GM19395 (cell line): ENCODE measurements around the gene LYSMD2.

Experiments used
- ATAC-seq: cut with Tn5 transposase; IDR thresholded peaks from one replicate; pipeline ENCODE4 v1.9.1; 2021; ENCODE audit warnings: mild to moderate bottlenecking, moderate library complexity; ENCODE audit not compliant: unreplicated experiment

The LYSMD2 gene

GRCh38 chr15:51752888-51753287 lies 15.4 kb upstream of the LYSMD2 start:
- no peak for ATAC-seq

DNA sequence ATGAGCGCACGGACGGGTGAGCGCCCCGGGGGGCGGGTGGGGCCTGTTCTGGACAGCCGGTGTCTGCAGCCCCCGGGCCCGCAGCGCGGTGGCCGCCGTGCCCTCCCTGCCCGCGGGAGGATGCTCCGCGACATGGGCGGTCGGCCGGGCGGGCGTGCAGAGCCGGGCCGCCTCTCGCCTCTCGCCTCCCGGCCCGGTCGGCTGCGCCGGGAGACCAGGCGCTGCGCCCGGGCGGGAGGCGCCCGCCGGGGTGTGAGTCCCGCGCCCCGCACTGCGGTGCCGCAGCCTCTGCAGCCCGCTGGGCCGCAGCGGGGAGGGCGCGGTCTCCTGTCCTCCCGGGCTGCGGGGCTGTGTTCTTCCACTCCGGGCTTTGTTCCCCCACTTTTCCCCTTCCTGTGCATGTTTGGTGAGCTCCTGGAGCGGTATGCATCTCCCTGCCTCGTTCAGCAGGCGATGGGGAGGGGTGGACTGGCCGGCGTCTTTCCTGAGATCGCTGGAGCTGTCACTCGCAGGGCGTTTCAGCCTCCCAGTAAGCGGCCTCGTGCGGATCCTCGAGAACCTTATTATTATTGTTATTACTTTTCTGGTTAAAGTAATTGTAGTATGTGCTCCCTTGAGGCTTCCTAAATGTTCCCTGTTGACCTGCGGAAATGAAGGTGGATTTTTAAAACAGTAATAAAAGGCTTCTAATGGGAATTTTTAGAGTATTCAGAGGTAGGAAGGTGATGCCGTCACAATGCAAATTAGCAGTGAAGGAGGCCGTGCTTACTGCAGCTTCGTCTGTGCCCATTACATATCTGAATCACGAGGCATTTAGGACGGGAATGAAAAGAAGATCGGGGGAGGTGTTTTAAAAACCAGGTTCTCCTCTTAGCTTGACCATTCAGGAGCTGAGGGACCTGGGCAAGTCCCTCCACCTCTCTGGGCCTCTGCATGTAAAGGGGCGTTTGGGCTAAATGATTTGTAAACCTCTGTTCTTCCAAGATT lies 14.5 kb upstream of the LYSMD2 start:
- peak; percentile 54 for ATAC-seq

- peak; percentile 67 for ATAC-seq
Measured at GRCh38 chr15:51750792-51751696, 13.6 kb upstream of the LYSMD2 start, which contains the start of gene TMOD2. Gene TMOD2, plus strand, starts transcription at chr15:51751597. Its CDS starts 14,845 bp downstream, at chr15:51766442.

DNA sequence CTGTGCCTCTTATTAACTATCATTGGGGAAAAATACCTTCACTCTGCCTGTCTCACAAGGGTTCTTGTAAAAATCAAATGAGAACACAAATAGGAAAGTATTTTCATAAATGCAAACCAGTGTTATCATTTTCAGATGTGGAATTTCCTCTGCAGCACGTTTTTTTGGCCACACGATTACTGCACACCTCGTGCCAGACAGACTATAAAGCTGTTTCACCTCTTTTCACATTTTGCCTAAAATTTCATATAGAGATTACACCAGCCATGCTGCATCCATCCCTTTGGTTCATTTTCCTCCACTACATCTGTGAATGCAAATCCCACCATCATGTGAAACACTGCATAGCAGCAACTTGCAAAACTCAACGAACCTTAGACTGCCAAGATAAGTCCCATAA lies 12.7 kb upstream of the LYSMD2 start:
- ATAC-seq = no peak

GRCh38 chr15:51749307-51749706 lies 11.9 kb upstream of the LYSMD2 start:
- no peak for ATAC-seq

DNA sequence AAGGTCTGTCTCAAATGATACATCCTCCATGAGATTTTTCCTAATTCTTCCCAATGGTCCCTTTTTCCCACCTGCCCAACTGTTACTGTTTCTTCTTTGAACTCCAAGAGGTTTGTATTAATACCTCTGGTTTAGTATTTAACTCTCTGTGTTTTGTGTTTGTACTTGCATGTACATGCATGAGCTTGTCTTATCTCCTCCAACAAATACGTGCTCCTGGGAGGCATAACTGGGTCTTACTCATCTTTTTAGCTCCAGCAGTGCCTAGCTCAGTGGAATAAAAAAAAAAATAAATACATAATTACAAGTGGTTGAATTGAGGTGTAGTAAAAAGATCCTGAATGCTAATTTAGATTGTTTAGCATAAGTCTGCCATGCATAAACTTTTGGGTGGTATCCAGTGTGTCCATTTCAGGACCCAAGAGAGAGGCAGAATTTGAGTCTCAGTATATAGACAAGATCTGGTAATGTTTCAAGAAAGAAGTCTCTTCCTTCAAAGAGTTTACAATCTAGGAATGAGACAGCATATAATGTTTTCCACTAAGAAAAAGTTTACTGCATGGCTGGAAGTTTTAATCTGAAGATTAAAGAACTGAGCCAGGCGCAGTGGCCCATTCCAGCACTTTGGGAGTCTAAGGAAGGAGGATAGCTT lies 1.7 kb upstream of the LYSMD2 start:
- no peak for ATAC-seq

DNA sequence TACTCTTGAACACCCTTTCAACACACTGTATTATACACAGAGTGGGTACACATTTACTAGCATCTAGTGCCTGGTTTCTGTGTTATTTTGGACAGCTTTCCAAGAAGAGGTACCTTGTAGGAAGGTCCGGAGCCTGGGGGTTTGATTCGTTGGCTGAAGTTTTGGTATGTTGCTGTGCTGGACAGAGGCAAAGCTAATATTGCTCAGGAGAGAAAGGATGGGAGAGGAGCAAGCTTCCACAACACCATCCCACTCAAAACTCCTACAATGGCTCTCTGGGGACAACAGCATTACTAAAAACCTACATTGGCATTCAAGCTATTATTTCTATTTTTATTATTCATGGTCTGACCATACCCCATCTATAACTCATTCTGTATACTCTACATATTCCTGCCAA lies 1.1 kb upstream of the LYSMD2 start:
- ATAC-seq = no peak

GRCh38 chr15:51736751-51737521 lies 519 bp downstream of the LYSMD2 start:
- peak; percentile 47 for ATAC-seq

DNA sequence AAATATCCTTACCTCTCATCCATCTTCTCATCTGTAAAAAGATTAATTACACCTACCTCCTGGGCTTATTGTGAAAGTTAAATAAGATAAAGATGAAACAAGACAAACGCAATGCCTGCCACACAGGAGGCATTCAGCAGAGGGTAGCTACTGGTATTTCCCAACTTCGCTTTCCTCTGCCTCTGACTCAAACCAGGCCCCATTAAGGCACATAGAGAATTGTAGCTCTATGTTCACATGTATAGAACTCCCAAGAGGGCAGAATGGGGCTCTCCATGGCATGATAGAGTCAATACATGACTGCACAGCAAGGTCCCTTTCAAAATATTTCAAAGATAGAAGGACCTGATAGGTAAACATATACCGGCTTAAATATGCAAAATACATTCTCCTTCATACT lies 1.4 kb downstream of the LYSMD2 start:
- ATAC-seq = no peak

GRCh38 chr15:51735228-51736010 lies 2.0 kb downstream of the LYSMD2 start:
- ATAC-seq = no peak

- ATAC-seq = no peak
Measured at GRCh38 chr15:51732646-51733045, 4.8 kb downstream of the LYSMD2 start.

GRCh38 chr15:51731549-51732267 lies 5.7 kb downstream of the LYSMD2 start:
- peak; percentile 62 for ATAC-seq

DNA sequence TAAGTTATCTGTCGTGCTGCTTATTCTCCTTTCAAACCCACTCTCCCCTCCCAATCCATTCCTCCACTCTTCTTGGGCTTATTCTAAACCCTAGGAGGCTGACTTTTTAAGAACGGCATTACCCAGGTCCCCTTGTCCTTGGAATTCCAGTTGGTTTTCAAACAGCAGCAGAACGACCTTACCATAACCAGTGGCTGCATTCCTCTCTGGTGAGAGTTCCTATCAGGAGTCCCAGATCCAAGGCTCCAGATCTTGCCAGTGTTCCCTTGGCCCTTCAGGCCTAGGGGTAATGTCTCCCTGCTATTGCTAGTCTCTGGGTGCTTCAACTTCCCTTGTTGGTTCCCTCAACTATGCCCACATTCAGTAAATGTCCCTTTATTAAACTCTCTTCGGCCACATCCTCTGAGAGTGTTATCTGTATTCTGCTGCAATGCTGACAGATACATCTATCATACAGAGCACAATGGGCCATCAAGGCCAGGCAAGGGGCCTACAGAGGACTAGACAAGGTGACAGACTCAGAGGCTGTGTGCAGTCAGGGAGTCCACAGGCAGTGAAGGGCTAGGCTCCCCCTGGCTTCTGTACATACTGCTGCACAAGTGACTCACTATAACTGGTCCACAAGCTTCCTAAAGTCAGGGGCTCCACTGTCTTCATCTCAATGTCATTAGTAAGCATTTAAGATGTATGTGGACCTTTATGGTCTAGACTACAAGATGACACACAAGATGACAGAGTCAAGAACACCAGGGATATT lies 10.1 kb downstream of the LYSMD2 start:
- no peak for ATAC-seq

DNA sequence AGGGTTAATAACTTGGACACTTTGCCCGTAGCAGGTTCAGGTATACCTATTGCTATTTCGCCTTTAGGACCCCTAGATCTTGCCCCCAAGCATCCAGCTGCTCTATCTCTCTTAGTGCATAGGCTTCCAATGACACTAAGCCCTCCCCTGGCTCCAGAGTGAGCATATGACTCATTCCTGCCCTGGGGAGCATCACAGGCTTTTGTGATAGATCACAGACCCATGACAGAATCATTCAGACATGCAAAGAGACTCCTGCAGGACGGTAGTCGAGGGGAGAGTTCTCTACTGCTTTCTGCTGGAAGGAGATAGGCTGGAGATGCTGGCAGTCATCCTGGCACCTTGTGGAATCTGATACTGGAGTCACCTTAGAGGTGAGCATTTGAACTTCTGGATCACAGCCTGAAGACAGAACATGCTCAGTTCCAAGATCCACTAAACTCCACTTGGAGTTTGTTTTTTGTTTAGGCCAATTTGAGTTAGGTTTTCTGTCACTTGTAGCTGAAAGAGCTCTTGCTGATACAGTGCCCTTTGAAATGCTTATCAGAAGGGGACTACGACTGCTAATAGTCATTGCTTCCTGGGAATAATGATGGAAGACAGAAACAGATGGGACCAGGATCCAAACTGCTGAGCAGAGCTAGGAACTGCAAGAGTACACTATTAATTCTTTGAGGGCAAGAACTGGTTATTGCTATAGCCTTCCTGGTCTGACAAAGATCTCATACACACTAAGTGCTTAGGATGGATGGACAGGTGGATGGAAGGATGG lies 11.0 kb downstream of the LYSMD2 start:
- ATAC-seq = peak; percentile 84

GRCh38 chr15:51724673-51725072 lies 12.8 kb downstream of the LYSMD2 start:
- ATAC-seq = no peak

DNA sequence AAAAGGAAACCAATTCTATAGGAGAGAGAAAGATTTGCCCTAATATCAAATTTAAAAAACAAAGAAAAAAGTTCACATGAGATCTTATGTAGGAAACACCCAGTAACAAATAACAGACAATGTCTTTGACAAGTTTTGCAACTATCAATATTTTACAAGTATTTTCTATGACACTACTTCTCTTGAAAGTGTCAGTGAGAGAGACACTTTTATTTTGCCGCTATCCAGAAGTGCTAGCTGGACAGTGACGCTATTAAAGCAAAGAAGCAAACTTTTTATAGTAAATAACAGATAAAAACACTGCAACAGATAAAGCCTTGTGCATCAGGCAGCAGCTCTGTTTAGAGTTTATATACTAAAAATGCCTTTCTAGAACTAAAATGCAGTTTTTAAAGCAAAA lies 13.3 kb downstream of the LYSMD2 start:
- ATAC-seq = no peak

GRCh38 chr15:51721199-51721960 lies 16.1 kb downstream of the LYSMD2 start:
- ATAC-seq = no peak
